Uterine smooth muscle cell (primary cell): ENCODE results near the gene FKBP1A. TPM values are rescaled to one million over a fixed set of nuclear protein-coding genes. Genes with fewer than 3 reads are reported as not detected.

ENCODE experiments used
- total RNA-seq: library from RNA; depleted of rRNA; stranded (reverse); fragments of >200 nt; gene quantifications from 2 replicates; pipeline ENCODE4 v1.2.3, GENCODE V29; 2014

The FKBP1A gene
- total RNA-seq: 106 and 143 TPM in 2 replicates

GRCh38 chr20:1392693-1393506, at the start of gene FKBP1A:
FKBP1A (minus strand) TSS chr20:1393054; CDS start chr20:1392998, 56 bp downstream.

GRCh38 chr20:1328680-1329330, 64.0 kb downstream of the FKBP1A start, which contains the start of gene SDCBP2:
SDCBP2 (minus strand) TSS chr20:1329139; CDS start chr20:1320416, 8,723 bp downstream.

Other genes starting within 250 kb of the FKBP1A start
- gene TMEM74B, start 208.1 kb downstream of the FKBP1A start, total RNA-seq: 0.11 TPM in 1 of 2 replicates, not detected in the other
- 0.12 TPM in 1 of 2 replicates, not detected in the other for gene C20orf202, start 189.6 kb downstream of the FKBP1A start, total RNA-seq
- 0.66 TPM in 1 of 2 replicates, not detected in the other for gene RAD21L1, start 167.0 kb downstream of the FKBP1A start, total RNA-seq
- gene SNPH, start 126.8 kb downstream of the FKBP1A start, total RNA-seq: 14.6 and 18.1 TPM in 2 replicates
- gene SDCBP2, start 63.9 kb downstream of the FKBP1A start, total RNA-seq: 1.2 and 1.5 TPM in 2 replicates
- 24.7 and 38.1 TPM in 2 replicates for gene NSFL1C, start 73.8 kb upstream of the FKBP1A start, total RNA-seq
- gene SIRPB2, start 98.4 kb upstream of the FKBP1A start, total RNA-seq: not detected in 2 replicates
- gene SIRPD, start 164.7 kb upstream of the FKBP1A start, total RNA-seq: not detected in 2 replicates
- 0.25 and 0.55 TPM in 2 replicates for gene SIRPB1, start 227.0 kb upstream of the FKBP1A start, total RNA-seq